Endometrium (tissue), 2 donors: ENCODE data around the gene TMEM181.
"Not testable (repeated sequence)": the region's sequence is repeated elsewhere in the genome, so short reads cannot be mapped to it uniquely, and the experiment has no call there.

Experiments used
- FAIRE-seq: peaks from 2 replicates; lab custom pipeline; 2012; peaks lifted over from hg19 to GRCh38; lab: Jason Lieb, UNC
- donor health status: control.
- donor health status: control.

Gene TMEM181

GRCh38 chr6:158538741-158539140 lies 21.1 kb upstream of the TMEM181 start:
- FAIRE-seq: no peak

DNA sequence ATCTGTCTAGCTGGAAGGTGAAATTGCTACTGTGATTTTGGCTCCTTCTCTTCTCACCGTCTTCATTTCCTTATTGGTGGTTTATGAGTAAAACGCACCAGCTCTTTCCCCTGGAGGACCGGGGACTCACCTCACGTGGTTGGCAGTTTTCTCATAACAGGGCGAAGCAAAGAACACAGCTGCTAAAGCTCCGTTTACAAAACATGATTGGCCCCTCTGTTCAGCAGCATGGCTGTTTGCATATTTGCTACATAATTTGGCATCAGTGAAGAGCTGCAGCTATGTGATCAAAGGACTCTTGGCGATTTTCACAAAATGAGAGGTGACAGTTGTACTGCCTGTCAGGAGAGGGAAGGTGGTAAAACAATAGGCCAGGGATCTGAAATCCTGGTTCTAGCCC lies 20.5 kb upstream of the TMEM181 start:
- no peak for FAIRE-seq

DNA sequence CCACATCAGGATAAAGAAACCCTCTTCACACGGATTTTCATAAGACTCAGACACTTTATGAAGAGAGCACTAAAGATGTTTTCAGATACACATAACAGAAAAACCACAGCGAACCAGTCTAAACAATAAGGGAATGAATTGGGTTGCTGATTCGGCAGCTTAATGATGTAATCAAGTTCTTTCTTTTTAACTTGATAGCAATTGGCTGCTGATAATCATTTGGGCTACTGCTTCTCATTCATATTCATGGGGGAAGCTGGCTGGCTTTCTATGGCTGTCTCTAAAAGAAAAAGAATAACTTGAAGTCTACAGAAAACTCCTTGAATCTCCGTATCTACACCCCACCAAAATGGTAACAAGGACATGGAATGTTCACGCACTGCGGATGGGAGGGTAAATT lies 20.0 kb upstream of the TMEM181 start:
- FAIRE-seq: no peak

GRCh38 chr6:158543606-158544185 lies 16.2 kb upstream of the TMEM181 start:
- no peak for FAIRE-seq

DNA sequence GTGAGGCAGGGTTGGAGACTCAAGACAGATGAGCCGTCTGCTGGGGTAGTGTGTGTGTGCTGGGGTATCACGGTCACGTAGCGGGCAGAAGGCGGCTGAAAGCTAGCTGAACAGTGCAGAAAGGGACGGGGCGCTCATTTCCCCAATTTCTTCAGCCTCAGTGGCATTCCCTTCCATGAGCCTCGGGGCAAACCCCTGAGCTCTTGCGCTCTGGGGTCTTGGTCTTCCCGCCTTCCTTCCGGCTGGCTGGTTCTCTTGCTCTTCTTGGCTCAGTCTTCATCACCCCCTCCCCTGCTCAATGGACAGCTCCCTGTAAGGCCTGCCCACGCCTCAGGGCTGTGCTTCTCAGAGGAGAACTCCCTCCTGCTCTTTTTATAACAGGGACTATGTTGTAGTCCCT lies 15.5 kb upstream of the TMEM181 start:
- no peak for FAIRE-seq

DNA sequence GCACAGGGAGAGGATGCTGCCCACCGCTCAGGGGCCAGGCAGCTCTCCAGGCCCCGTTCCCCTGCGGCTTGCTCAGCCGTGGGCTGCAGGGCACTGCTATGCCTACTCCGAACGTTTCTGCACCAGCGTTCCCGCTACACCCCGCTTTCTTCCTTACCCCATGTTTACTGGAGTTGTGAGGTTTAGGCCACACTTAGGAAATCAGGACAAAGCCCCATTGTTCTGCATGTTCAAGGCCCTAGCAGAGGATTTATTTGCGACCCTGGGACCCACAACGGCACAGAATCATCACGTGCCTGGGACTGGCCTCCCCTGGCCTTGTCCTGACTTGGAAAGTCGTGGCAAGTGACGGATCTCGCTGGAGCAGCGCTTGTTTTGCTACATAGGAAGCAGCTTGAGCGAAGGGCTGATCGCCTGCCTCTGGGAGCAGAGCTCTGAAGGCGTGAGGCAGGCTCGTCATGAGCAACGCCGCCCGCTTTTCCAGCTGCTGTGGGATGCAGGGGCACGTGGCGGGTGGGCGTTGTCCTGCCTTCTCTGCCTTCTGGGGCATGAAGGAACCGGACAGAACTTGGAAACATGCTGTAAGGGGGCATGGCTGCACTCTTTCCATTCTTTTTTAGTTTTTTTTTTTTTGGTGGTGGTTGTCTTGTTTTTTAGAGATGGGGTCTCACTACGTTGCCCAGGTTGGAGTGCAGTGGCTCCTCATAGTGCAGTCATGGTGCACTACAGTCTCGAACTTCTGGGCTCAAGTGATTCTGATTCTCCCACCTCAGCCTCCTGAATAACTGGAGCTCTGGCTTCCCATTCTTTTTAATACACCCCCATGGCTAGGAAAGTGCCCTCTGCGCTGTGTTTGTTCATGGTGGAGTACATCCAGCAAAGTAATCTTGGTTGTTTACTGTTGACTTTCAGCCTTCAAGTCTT lies 14.6 kb upstream of the TMEM181 start:
- no peak for FAIRE-seq

- FAIRE-seq: no peak
Measured at GRCh38 chr6:158548418-158549161, 11.3 kb upstream of the TMEM181 start.

DNA sequence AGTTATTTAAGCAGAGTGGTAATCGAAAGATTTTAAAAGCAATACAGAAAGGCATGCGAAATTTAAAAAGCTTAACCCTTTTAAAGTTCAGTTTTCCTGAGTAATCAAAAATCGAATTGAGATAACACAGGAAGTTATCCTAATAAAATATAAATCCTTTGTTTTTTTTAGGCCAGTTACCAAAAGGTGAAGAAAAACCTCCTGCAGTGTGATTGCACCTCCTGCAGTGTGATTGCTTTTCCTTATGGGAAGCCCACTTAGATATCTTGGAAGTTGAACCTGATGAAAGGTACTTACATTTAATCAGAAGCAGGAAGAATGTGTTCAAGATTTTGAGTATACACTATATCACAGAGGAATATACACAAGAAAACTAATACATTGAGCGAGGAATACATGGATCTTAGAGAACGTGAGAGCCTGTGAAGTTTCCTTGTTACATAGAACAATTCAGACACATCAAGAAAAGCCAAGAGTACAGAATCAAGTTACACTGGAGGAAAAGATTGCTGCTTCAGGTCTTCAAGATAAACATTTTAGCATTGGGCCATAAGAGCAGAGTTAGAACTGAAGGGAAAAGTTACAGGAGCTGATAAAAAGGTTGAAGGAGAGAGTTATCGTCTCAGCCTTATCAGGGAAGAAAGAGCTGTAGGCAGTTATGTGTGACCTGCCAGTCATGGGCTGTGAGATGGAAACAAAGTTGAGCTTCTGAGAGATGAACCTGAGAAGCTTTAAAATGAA lies 7.7 kb upstream of the TMEM181 start:
- no peak for FAIRE-seq

- FAIRE-seq: no peak
Measured at GRCh38 chr6:158552796-158553138, 7.1 kb upstream of the TMEM181 start.

DNA sequence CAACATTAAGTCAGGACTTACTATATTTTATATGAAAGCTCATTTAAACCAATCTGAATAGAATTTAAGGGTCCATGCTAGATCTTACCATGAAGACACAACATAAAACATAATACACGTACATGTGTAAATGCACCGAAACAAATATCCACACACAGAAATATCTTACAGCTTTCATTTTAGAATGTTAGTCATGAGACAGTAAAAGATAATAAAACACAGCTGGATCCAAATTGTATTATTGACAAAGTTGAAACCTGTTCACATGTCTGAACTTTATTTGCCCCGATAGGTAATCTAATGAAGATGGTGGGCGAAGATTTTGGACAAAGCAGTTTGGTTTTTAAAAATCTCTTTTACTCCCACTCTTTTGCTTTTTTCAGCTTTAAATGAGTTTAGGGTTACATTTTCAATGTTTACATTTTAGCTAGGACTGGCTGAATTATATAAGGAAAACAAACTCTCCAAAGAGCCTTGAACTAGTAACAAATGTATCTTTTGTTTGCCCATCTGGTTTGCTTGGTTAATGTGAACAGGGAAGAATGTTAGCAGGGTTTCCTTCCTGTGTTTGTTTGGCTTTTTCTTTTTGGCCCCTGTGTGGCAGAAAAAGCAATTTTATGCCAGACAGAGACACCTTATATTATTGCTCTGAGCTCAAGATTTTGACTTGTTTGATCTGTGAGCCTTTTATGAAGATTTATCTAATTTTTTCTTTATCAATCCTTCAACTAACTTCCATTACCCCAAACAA lies 5.1 kb upstream of the TMEM181 start:
- FAIRE-seq: peak; percentile 29

DNA sequence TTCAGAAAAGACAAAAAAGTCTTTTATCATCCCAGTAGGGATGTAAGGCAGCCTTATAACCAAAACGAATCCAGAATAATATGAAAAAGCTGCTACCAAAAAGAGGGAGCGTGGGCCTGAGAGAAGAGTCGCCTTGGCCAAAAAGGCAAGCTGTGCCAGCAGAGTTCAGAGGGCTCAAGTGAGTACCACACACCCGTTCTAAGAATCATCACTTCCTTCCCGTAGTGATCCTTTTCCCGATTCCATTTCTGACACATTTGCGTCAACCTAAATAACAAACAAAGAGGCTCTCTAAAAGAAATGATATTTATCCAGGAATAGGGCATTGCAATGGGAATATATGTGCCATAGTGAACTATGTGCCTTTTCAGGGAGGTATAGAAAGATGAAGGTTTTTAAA lies 3.8 kb upstream of the TMEM181 start:
- no peak for FAIRE-seq

GRCh38 chr6:158557110-158557509 lies 2.8 kb upstream of the TMEM181 start:
- FAIRE-seq: not testable (repeated sequence)

DNA sequence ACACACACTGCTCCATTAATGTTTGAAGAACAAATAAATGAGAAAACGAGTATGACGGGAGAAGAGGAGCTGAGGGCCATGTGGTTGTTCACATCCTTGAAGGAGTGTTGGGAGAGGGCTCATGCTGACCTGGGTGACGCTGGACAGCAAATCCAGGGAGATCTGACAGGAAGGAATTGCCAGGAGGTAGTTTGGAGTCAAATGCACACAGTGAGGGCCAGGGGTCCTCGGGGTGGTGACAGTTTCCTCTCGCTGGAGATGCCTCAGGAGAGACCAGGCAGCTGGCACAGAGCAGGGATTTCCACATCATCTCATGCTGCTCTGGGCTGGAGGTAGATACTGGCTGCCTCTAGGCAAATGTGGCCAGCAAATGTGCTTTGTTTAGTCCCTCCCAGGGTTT lies 2.0 kb upstream of the TMEM181 start:
- FAIRE-seq: no peak

- FAIRE-seq: no peak
Measured at GRCh38 chr6:158558415-158559306, 1.2 kb upstream of the TMEM181 start.

DNA sequence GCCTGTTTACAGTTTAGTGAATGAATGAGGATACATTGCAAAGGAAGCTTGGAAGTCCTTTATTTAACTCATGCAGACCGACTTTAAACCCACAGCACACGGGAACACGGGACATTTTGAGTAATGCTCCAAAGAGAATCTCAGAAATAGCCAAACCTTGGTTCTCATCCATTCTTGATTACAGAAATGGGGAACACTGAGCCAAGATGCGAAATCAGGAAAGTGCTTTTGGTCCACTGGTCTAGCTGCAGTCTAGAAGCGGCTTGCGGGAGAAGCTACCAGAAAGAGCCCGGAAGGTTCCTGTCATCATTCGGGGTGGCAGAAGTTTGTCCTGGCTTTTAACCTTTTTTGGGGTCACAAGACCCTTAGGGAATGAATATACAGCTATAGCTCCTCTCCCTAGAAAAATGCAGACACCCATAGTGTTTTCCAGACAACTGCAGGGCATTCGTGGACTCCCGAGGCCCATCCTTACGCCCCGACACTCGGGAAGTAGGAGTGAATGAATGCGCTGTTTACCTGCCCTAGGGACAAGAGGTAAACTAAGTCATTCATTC lies 475 bp upstream of the TMEM181 start:
- FAIRE-seq: no peak

GRCh38 chr6:158560836-158561320 lies 987 bp downstream of the TMEM181 start:
- FAIRE-seq: no peak

- no peak for FAIRE-seq
Measured at GRCh38 chr6:158561321-158561884, 1.5 kb downstream of the TMEM181 start.

GRCh38 chr6:158561938-158562337 lies 2.0 kb downstream of the TMEM181 start:
- no peak for FAIRE-seq

DNA sequence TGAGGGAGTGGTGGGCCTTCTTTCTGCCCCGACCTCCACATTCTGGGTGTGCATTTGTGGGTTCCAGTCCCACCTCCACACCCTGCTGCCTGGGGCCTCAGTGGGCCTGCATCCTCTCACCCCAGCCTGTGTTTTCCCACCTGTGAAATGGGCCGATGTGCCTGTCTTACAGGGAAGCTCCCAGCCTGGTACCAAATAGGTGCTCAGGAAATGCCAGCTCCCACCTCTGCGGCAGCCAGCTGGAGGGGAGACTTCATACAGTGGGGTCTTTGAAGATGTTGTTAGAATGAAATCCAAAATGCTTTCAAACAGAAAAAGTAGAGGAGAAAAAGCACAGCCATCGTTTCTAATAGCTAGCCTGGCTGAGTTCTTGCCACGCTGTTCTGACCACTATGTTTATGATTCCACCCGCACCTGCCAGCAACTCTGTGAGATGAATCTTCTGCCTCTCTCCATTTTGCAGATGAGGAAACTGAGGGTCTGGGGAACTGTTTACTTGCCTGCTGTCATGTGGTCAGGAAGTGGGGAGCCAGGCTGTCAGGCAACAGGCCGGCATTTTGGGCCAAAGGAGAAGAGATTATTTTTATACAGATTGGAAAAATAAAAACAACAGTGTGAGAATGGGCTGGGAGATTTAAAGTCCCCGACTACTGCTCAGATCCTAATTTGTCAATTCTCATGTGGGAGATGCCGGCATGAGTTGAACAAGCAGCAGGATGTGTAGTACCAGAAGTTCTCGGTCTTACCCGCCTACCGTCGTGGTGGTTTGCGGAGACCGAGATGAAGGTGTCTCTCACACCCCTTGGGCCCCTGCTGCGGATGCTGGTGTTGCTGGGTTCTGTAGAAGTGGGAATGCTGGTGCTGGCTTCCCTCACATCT lies 4.6 kb downstream of the TMEM181 start:
- no peak for FAIRE-seq
